PC-3 (cell line): ENCODE results near the gene HPSE2. TPM values are rescaled to one million over a fixed set of nuclear protein-coding genes. Genes with fewer than 3 reads are reported as not detected.

Experiments
- ATAC-seq: fragments of 200-7000 bp; cut with Tn5 transposase; 2 replicates; pipeline ENCODE4 v1.9.1; 2020; ENCODE audit warnings: mild to moderate bottlenecking, moderate library complexity
- BruUV-seq: library from RNA; stranded (reverse); fragments of 400-500 nt; replicated peaks from 2 replicates; lab custom pipeline; 2021; lab: Mats Ljungman, UMichigan
- CTCF ChIA-PET: fragments of 300-600 bp; sonication (Branson Sonifier 250); formaldehyde crosslinking; loops from one replicate; lab custom pipeline; 2022; ENCODE audit warnings: antibody characterized with exemption; lab: Charles Lee
- POLR2A ChIA-PET: fragments of 300-600 bp; sonication (Branson Sonifier 250); formaldehyde crosslinking; loops from one replicate; lab custom pipeline; 2022; ENCODE audit warnings: antibody characterized with exemption; ENCODE audit not compliant: unreplicated experiment; lab: Charles Lee
- DNase-seq: peaks from one replicate; pipeline ENCODE4 v3.0.0-alpha.2; 2015
- H2AFZ ChIP-seq: fragments of 300-600 bp; sonication (generic); 2 replicates; pipeline ENCODE4 v1.6.0; 2016; ENCODE audit warnings: antibody characterized with exemption, low read length
- H3F3A ChIP-seq: fragments of 300-600 bp; sonication (generic); one replicate; pipeline ENCODE4 v1.6.0; 2017; ENCODE audit warnings: antibody characterized with exemption, low read length, control low read depth, mild to moderate bottlenecking; ENCODE audit not compliant: unreplicated experiment
- H3K27ac ChIP-seq: fragments of 300-600 bp; sonication (generic); 2 replicates; pipeline ENCODE4 v1.5.1; 2016; ENCODE audit warnings: mild to moderate bottlenecking, low read length
- H3K27me3 ChIP-seq: fragments of 300-600 bp; sonication (generic); 2 replicates; pipeline ENCODE4 v1.6.1; 2016; ENCODE audit warnings: low read length, mixed read lengths
- H3K36me3 ChIP-seq: fragments of 300-600 bp; sonication (generic); 2 replicates; pipeline ENCODE4 v1.6.1; 2016; ENCODE audit warnings: low read depth, mixed run types, low read length, mixed read lengths
- H3K4me1 ChIP-seq: fragments of 300-600 bp; sonication (generic); 2 replicates; pipeline ENCODE4 v1.5.1; 2016; ENCODE audit warnings: low read length; ENCODE audit not compliant: insufficient read depth
- H3K4me2 ChIP-seq: fragments of 300-600 bp; sonication (generic); 2 replicates; pipeline ENCODE4 v1.6.0; 2016; ENCODE audit warnings: low read length
- H3K4me3 ChIP-seq: fragments of 300-600 bp; sonication (generic); 2 replicates; pipeline ENCODE4 v1.5.1; 2016; ENCODE audit warnings: mild to moderate bottlenecking, low read length, mixed read lengths
- H3K79me2 ChIP-seq: fragments of 300-600 bp; sonication (generic); 2 replicates; pipeline ENCODE4 v1.6.1; 2017; ENCODE audit warnings: low read length, mixed read lengths
- H3K9ac ChIP-seq: fragments of 300-600 bp; sonication (generic); 2 replicates; pipeline ENCODE4 v1.6.0; 2016; ENCODE audit warnings: mild to moderate bottlenecking, low read length
- H3K9me2 ChIP-seq: fragments of 300-600 bp; sonication (generic); replicated peaks from 2 replicates; pipeline ENCODE4 v1.6.1; 2016; ENCODE audit warnings: mixed run types, low read length, mixed read lengths
- H3K9me3 ChIP-seq: fragments of 300-600 bp; sonication (generic); 2 replicates; pipeline ENCODE4 v1.6.1; 2016; ENCODE audit warnings: low read length, mixed read lengths
- H4K20me1 ChIP-seq: fragments of 300-600 bp; sonication (generic); 2 replicates; pipeline ENCODE4 v1.6.1; 2016; ENCODE audit warnings: low read length, mixed read lengths
- CTCF ChIP-seq: fragments of 300-600 bp; sonication (generic); conservative IDR thresholded peaks from 2 replicates; pipeline ENCODE4 v1.5.1; 2017; ENCODE audit warnings: antibody characterized with exemption, low read depth, mild to moderate bottlenecking, low read length
- EZH2 ChIP-seq: fragments of 300-600 bp; sonication (generic); IDR thresholded peaks from one replicate; pipeline ENCODE4 v1.6.1; 2017; ENCODE audit warnings: antibody characterized with exemption, mild to moderate bottlenecking, low read length; ENCODE audit not compliant: unreplicated experiment
- EZH2phosphoT487 ChIP-seq: fragments of 300-600 bp; sonication (generic); IDR thresholded peaks from 2 replicates; pipeline ENCODE4 v1.6.1; 2018; ENCODE audit warnings: mild to moderate bottlenecking, antibody characterized with exemption, low read length, borderline replicate concordance
- intact Hi-C: fragments of 100-400 bp; cut with micrococcal nuclease; formaldehyde crosslinking; loops from 2 replicates; pipeline ENCODE4 v1.9.0; 2023
- total RNA-seq: library from RNA; depleted of rRNA; stranded (reverse); fragments of >200 nt; gene quantifications from 2 replicates; pipeline ENCODE4 v1.2.3, GENCODE V29; 2014

Gene HPSE2
- total RNA-seq, 1 experiment from 2014 or later = 0.15 TPM

GRCh38 chr10:98694883-98695282 is 540.8 kb downstream of the HPSE2 start:
- H3K79me2 ChIP-seq = no peaks in the 10 kb centered on the region
- no peak overlapping the region for H3K27ac ChIP-seq
- H3F3A ChIP-seq = no peaks in the 10 kb centered on the region
- H3K9ac ChIP-seq = no peak overlapping the region
- no peaks in the 10 kb centered on the region for H3K9me3 ChIP-seq
- POLR2A ChIA-PET = no interaction called here
- no peak for DNase-seq
- BruUV-seq = no TSS peak
- ATAC-seq = no peak
- no peaks in the 10 kb centered on the region for H3K27me3 ChIP-seq
- no peak overlapping the region for H2AFZ ChIP-seq
- H3K4me3 ChIP-seq = no peak overlapping the region
- H3K4me2 ChIP-seq = no peak overlapping the region
- CTCF ChIA-PET = no interaction called here
- no peaks in the 10 kb centered on the region for H3K36me3 ChIP-seq
- no peaks in the 10 kb centered on the region for H4K20me1 ChIP-seq
- no peaks in the 10 kb centered on the region for H3K4me1 ChIP-seq
- TF ChIP-seq CTCF (no peak), EZH2 (no peak), EZH2phosphoT487 (no peak)
- no peaks in the 10 kb centered on the region for H3K9me2 ChIP-seq
- intact Hi-C loops = no loop called here

GRCh38 chr10:98694014-98694413 is 541.6 kb downstream of the HPSE2 start:
- DNase-seq = no peak
- no peak for TF ChIP-seq EZH2phosphoT487
- TF ChIP-seq CTCF = no peak
- no peak for TF ChIP-seq EZH2
- no peaks in the 10 kb centered on the region for H4K20me1 ChIP-seq
- no peak overlapping the region for H3K9ac ChIP-seq
- ATAC-seq = no peak
- no TSS peak for BruUV-seq
- no peaks in the 10 kb centered on the region for H3K27me3 ChIP-seq
- no peak overlapping the region for H3K4me2 ChIP-seq
- intact Hi-C loops = no loop called here
- H3K4me1 ChIP-seq = no peaks in the 10 kb centered on the region
- H3K27ac ChIP-seq = no peak overlapping the region
- no peak overlapping the region for H3K4me3 ChIP-seq
- H3K9me2 ChIP-seq = no peaks in the 10 kb centered on the region
- no peaks in the 10 kb centered on the region for H3K9me3 ChIP-seq
- no peaks in the 10 kb centered on the region for H3K79me2 ChIP-seq
- no peak overlapping the region for H2AFZ ChIP-seq
- POLR2A ChIA-PET = no interaction called here
- H3K36me3 ChIP-seq = no peaks in the 10 kb centered on the region
- CTCF ChIA-PET = no interaction called here
- no peaks in the 10 kb centered on the region for H3F3A ChIP-seq

GRCh38 chr10:98687685-98688084 is 548.0 kb downstream of the HPSE2 start:
- Histone ChIP-seq H3K9ac (no peak overlapping the region), H4K20me1 (no peaks in the 10 kb centered on the region), H3K4me3 (no peak overlapping the region), H3K36me3 (no peaks in the 10 kb centered on the region), H3F3A (no peaks in the 10 kb centered on the region), H3K79me2 (no peaks in the 10 kb centered on the region), H3K27me3 (peaks cover 5% of the 10 kb centered on the region), H3K4me2 (no peak overlapping the region), H2AFZ (no peak overlapping the region), H3K9me2 (no peaks in the 10 kb centered on the region), H3K9me3 (no peaks in the 10 kb centered on the region), H3K4me1 (no peaks in the 10 kb centered on the region), H3K27ac (no peak overlapping the region)
- TF ChIP-seq EZH2 (no peak), EZH2phosphoT487 (no peak), CTCF (no peak)
- ChIA-PET CTCF (no interaction called here), POLR2A (no interaction called here)
- no peak for ATAC-seq
- BruUV-seq = no TSS peak
- DNase-seq = no peak
- intact Hi-C loops = no loop called here
